Endodermal cell (in vitro differentiated cells): ENCODE results near the gene FAM162B. TPM values are rescaled to one million over a fixed set of nuclear protein-coding genes. Genes with fewer than 3 reads are reported as not detected.

ENCODE experiments used
- DNase-seq: peaks from one replicate; pipeline ENCODE4 v3.0.0-alpha.2; 2017
- H3K27ac ChIP-seq: 2 replicates; pipeline ENCODE4 v1.5.1; 2013; ENCODE audit warnings: mild to moderate bottlenecking, low read depth, low read length, moderate library complexity
- H3K27me3 ChIP-seq: 2 replicates; pipeline ENCODE4 v1.6.1; 2013; ENCODE audit warnings: mild to moderate bottlenecking, low read length, moderate library complexity; ENCODE audit not compliant: insufficient read depth, control insufficient read depth, poor library complexity, severe bottlenecking
- H3K36me3 ChIP-seq: 2 replicates; pipeline ENCODE4 v1.7.0; 2013; ENCODE audit warnings: mild to moderate bottlenecking, low read length, moderate library complexity; ENCODE audit not compliant: control insufficient read depth, insufficient read depth
- H3K4me1 ChIP-seq: one replicate; pipeline ENCODE4 v1.7.0; 2013; ENCODE audit warnings: low read length; ENCODE audit not compliant: control insufficient read depth, insufficient read depth
- H3K4me3 ChIP-seq: 2 replicates; pipeline ENCODE4 v1.5.1; 2013; ENCODE audit warnings: mild to moderate bottlenecking, low read length, moderate library complexity
- H3K9ac ChIP-seq: 2 replicates; pipeline ENCODE4 v1.6.1; 2013; ENCODE audit warnings: mild to moderate bottlenecking, low read length, moderate library complexity; ENCODE audit not compliant: poor library complexity, severe bottlenecking; ENCODE audit errors: extremely low read depth
- H3K9me3 ChIP-seq: 2 replicates; pipeline ENCODE4 v1.6.1; 2013; ENCODE audit warnings: mild to moderate bottlenecking, low read length, moderate library complexity; ENCODE audit not compliant: control insufficient read depth
- H3K27ac Mint-ChIP-seq: 2 replicates; pipeline ENCODE4 v1.8.0; 2020; ENCODE audit warnings: mixed read lengths
- H3K27me3 Mint-ChIP-seq: 2 replicates; pipeline ENCODE4 v1.8.0; 2021; ENCODE audit warnings: mild to moderate bottlenecking, mixed read lengths; ENCODE audit not compliant: insufficient read depth
- H3K36me3 Mint-ChIP-seq: 2 replicates; pipeline ENCODE4 v1.8.0; 2020; ENCODE audit warnings: low read depth, mixed read lengths
- H3K4me1 Mint-ChIP-seq: 2 replicates; pipeline ENCODE4 v1.8.0; 2020; ENCODE audit warnings: mixed read lengths
- H3K4me3 Mint-ChIP-seq: 2 replicates; pipeline ENCODE4 v1.8.0; 2020; ENCODE audit warnings: mild to moderate bottlenecking, moderate library complexity, mixed read lengths
- H3K9me3 Mint-ChIP-seq: 2 replicates; pipeline ENCODE4 v1.8.0; 2020; ENCODE audit warnings: mild to moderate bottlenecking, mixed read lengths
- WGBS, 2 experiments: methylation state at CpG; one replicate each; pipeline versions ENCODE4 v1.1.5 to v1.1.7; 2013; ENCODE audit warnings: missing lambda C conversion rate in 2 of 2, mixed read lengths in 1 of 2; ENCODE audit not compliant: insufficient coverage in 1 of 2, insufficient read length in 1 of 2; 5-methylcytosine and 5-hydroxymethylcytosine counted together
- total RNA-seq, 2 donors: library from RNA; stranded (reverse); fragmentation: NEBNext Ultra II Directional in 1 of 2; extraction: Animal tissue kit (Norgen Biotek cat#: 25700) in 1 of 2; gene quantifications; 2 replicates in 1 of 2; 3 replicates in 1 of 2; pipeline ENCODE4 v1.2.1, GENCODE V29; 2021
- TF ChIP-seq, protein P1 (sequence below): fragments of 200-600 bp; sonication (generic); conservative IDR thresholded peaks from 2 replicates; pipeline ENCODE4 v1.5.0; 2021; ENCODE audit warnings: antibody characterized with exemption, mild to moderate bottlenecking

The FAM162B gene
- total RNA-seq, 2 donors from 2014 or later = 0.79 to 1.1 TPM

DNA sequence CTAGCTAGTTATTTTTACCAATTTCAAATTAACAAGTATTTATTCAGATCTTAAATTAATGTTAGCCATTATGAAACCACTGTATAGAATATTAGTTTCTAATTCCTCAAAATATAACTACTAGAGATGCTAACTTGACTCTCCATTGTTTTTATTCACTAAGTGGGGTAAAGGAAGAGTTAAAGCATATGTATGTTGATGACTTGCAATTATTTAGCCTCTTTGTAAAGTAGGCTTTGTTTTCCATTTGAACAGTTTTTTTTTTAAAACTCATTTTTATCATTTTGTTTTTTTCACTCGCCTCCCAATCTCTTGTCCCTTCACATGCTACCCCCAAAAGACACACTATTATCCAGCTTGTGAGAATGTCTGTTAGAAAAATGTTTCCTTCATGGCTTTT, 3.3 kb downstream of the FAM162B start:
- peaks cover 8% of the 10 kb centered on the region for H3K4me1 Mint-ChIP-seq
- H3K27ac Mint-ChIP-seq = no peak overlapping the region
- WGBS, 2 experiments = 56% methylated on average over 1 of the region's 1 CpG; no CpG with 5 or more reads in 1 of the 2 experiments
- H3K9ac ChIP-seq = no peak overlapping the region
- H3K9me3 Mint-ChIP-seq = no peaks in the 10 kb centered on the region
- H3K4me3 Mint-ChIP-seq = no peak overlapping the region
- H3K27me3 ChIP-seq = peaks cover 44% of the 10 kb centered on the region
- H3K36me3 Mint-ChIP-seq = no peaks in the 10 kb centered on the region
- peaks cover 34% of the 10 kb centered on the region for H3K27me3 Mint-ChIP-seq
- TF ChIP-seq, protein P1, sequence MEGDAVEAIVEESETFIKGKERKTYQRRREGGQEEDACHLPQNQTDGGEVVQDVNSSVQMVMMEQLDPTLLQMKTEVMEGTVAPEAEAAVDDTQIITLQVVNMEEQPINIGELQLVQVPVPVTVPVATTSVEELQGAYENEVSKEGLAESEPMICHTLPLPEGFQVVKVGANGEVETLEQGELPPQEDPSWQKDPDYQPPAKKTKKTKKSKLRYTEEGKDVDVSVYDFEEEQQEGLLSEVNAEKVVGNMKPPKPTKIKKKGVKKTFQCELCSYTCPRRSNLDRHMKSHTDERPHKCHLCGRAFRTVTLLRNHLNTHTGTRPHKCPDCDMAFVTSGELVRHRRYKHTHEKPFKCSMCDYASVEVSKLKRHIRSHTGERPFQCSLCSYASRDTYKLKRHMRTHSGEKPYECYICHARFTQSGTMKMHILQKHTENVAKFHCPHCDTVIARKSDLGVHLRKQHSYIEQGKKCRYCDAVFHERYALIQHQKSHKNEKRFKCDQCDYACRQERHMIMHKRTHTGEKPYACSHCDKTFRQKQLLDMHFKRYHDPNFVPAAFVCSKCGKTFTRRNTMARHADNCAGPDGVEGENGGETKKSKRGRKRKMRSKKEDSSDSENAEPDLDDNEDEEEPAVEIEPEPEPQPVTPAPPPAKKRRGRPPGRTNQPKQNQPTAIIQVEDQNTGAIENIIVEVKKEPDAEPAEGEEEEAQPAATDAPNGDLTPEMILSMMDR = no peak
- H3K4me1 ChIP-seq = no peaks in the 10 kb centered on the region
- no peak overlapping the region for H3K27ac ChIP-seq
- H3K9me3 ChIP-seq = no peaks in the 10 kb centered on the region
- H3K4me3 ChIP-seq = no peak overlapping the region
- H3K36me3 ChIP-seq = no peaks in the 10 kb centered on the region
- no peak for DNase-seq

DNA sequence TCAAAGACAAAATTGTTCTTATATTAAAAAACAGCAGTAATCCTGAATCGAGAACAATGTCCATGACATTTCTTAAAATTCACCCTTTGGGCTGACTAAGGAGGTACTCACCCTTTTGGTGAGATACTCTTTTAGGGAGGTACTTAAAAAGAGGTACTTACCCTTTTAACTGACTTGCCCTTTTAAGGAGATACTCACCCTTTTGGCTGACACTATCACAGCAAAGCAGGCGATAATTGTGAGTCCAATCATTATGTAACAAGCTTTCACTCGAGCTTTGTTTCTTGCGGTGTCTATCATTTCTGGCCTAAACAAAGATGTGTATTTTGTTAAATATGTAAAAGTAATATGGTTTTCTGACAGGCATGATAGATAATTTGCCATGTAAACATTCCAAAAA, 3.7 kb downstream of the FAM162B start:
- H3K9me3 ChIP-seq = no peaks in the 10 kb centered on the region
- H3K4me1 Mint-ChIP-seq = peaks cover 8% of the 10 kb centered on the region
- H3K27ac ChIP-seq = no peak overlapping the region
- no peaks in the 10 kb centered on the region for H3K36me3 Mint-ChIP-seq
- no peak overlapping the region for H3K27ac Mint-ChIP-seq
- H3K4me3 Mint-ChIP-seq = no peak overlapping the region
- DNase-seq = no peak
- H3K9ac ChIP-seq = no peak overlapping the region
- 68 to 70% methylated on average over 3 to 4 of the region's 4 CpGs for WGBS, 2 experiments
- peaks cover 39% of the 10 kb centered on the region for H3K27me3 ChIP-seq
- H3K4me1 ChIP-seq = no peaks in the 10 kb centered on the region
- H3K27me3 Mint-ChIP-seq = peaks cover 30% of the 10 kb centered on the region
- TF ChIP-seq, protein P1 = no peak
- H3K4me3 ChIP-seq = no peak overlapping the region
- H3K36me3 ChIP-seq = no peaks in the 10 kb centered on the region
- H3K9me3 Mint-ChIP-seq = no peaks in the 10 kb centered on the region

DNA sequence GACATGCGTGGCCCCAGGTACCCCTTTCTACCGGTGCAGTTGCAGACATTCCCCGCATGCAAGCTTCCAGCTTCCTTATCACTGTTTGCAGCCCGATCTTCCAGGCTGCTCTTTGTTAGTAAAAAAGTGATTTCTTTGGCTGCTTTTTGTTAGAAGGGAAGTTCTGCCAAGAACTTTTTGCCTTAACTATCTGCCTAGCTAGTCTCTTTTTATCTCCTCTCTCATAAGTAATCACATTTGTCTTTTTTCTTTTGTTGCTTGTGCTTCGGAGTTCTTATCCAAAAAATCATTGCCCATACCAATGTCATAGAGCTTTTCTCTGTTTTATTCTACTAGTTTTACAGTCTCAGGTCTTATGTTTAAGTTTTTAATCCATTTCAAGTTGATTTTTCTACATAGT, 20.3 kb downstream of the FAM162B start:
- Mint-ChIP-seq H3K36me3 (no peaks in the 10 kb centered on the region), H3K4me3 (no peak overlapping the region), H3K4me1 (no peaks in the 10 kb centered on the region), H3K27me3 (no peaks in the 10 kb centered on the region), H3K9me3 (peaks cover 7% of the 10 kb centered on the region), H3K27ac (no peak overlapping the region)
- H3K4me1 ChIP-seq = no peaks in the 10 kb centered on the region
- H3K9ac ChIP-seq = no peak overlapping the region
- H3K27ac ChIP-seq = no peak overlapping the region
- no peaks in the 10 kb centered on the region for H3K36me3 ChIP-seq
- TF ChIP-seq, protein P1 = no peak
- no peak overlapping the region for H3K4me3 ChIP-seq
- no peaks in the 10 kb centered on the region for H3K27me3 ChIP-seq
- no peak for DNase-seq
- H3K9me3 ChIP-seq = peaks cover 3% of the 10 kb centered on the region
- 82 to 100% methylated on average over 2 to 5 of the region's 5 CpGs for WGBS, 2 experiments
